ENCODE measurements around the gene NDRG4. TPM values are rescaled to one million over a fixed set of nuclear protein-coding genes. Genes with fewer than 3 reads are reported as not detected.

Gene NDRG4
- total RNA-seq = 21.1 and 35.7 TPM in 2 replicates

GRCh38 chr16:58499615-58500351 is at the start of gene NDRG4:
NDRG4 (plus strand) TSS chr16:58500143; CDS start chr16:58500249, 106 bp downstream.

GRCh38 chr16:58515125-58515870 is 15.4 kb downstream of the NDRG4 start, which contains the start of gene SETD6:
SETD6 (plus strand) TSS chr16:58515517; CDS start chr16:58515538, 21 bp downstream.

Other genes starting within 250 kb of the NDRG4 start
- not detected in 2 replicates for gene PRSS54, start 205.1 kb upstream of the NDRG4 start, total RNA-seq
- 7.8 and 8.8 TPM in 2 replicates for gene GINS3, start 107.7 kb upstream of the NDRG4 start, total RNA-seq
- 10.0 and 12.3 TPM in 2 replicates for gene SETD6, start 15.4 kb downstream of the NDRG4 start, total RNA-seq
- gene CNOT1, start 129.7 kb downstream of the NDRG4 start, total RNA-seq = 81.9 and 93.3 TPM in 2 replicates
- gene SLC38A7, start 184.6 kb downstream of the NDRG4 start, total RNA-seq = 28.9 and 34.3 TPM in 2 replicates
- 50.0 and 62.2 TPM in 2 replicates for gene GOT2, start 234.2 kb downstream of the NDRG4 start, total RNA-seq